Measurements from ENCODE around the gene PADI4. TPM values are rescaled to one million over a fixed set of nuclear protein-coding genes. Genes with fewer than 3 reads are reported as not detected.

Gene PADI4
- total RNA-seq, 3 donors from 2014 or later, result 0.22 TPM; not detected in 2

GRCh38 chr1:17272066-17272465 lies 35.9 kb upstream of the PADI4 start:
- Histone ChIP-seq H3K4me3 (no peak overlapping the region), H3K4me1 (ENCODE audit: low read depth) (peaks cover 7% of the 10 kb centered on the region), H3K36me3 (ENCODE audit: low read depth) (no peaks in the 10 kb centered on the region), H3K9me3 (no peaks in the 10 kb centered on the region)
- intact Hi-C loops (cut with DNase I, micrococcal nuclease), result no loop called here
- no peak for TF ChIP-seq CTCF (IDR thresholded peaks at IDR 0.05)
- DNase-seq, result no peak
- ATAC-seq, result no peak

GRCh38 chr1:17272646-17273045 lies 35.4 kb upstream of the PADI4 start:
- TF ChIP-seq CTCF (IDR thresholded peaks at IDR 0.05), result no peak
- ATAC-seq (peak; percentile 94), DNase-seq (peak in 2 of 3 donors; percentile 69 to 87)

GRCh38 chr1:17273096-17273495 lies 34.9 kb upstream of the PADI4 start:
- no peak overlapping the region for H3K4me3 ChIP-seq
- peak in 1 of 3 donors; percentile 50 for DNase-seq
- no peaks in the 10 kb centered on the region for H3K9me3 ChIP-seq
- H3K36me3 ChIP-seq (ENCODE audit: low read depth), result no peaks in the 10 kb centered on the region
- H3K4me1 ChIP-seq (ENCODE audit: low read depth), result peaks cover 7% of the 10 kb centered on the region
- peak; percentile 3 for ATAC-seq
- no peak for TF ChIP-seq CTCF (IDR thresholded peaks at IDR 0.05)
- intact Hi-C loops (cut with DNase I, micrococcal nuclease), result no loop called here

More at GRCh38 chr1:17272646-17273045, 35.4 kb upstream of the PADI4 start:
- H3K36me3 ChIP-seq (ENCODE audit: low read depth), result no peaks in the 10 kb centered on the region
- intact Hi-C loops (cut with DNase I, micrococcal nuclease), result no loop called here
- no peak overlapping the region for H3K4me3 ChIP-seq
- peaks cover 7% of the 10 kb centered on the region for H3K4me1 ChIP-seq (ENCODE audit: low read depth)
- H3K9me3 ChIP-seq, result no peaks in the 10 kb centered on the region

GRCh38 chr1:17274186-17275170 lies 33.5 kb upstream of the PADI4 start:
- peak; percentile 86 for ATAC-seq
- Histone ChIP-seq H3K4me3 (no peak overlapping the region), H3K4me1 (ENCODE audit: low read depth) (peaks cover 7% of the 10 kb centered on the region), H3K9me3 (no peaks in the 10 kb centered on the region), H3K36me3 (ENCODE audit: low read depth) (no peaks in the 10 kb centered on the region)
- intact Hi-C loops (cut with DNase I, micrococcal nuclease), result no loop called here
- TF ChIP-seq CTCF (IDR thresholded peaks at IDR 0.05), result peak; percentile 76
- peak; percentile 69 to 86 (median 79) for DNase-seq

GRCh38 chr1:17276568-17276967 lies 31.4 kb upstream of the PADI4 start:
- Histone ChIP-seq H3K4me1 (ENCODE audit: low read depth) (peaks cover 7% of the 10 kb centered on the region), H3K4me3 (no peak overlapping the region), H3K9me3 (no peaks in the 10 kb centered on the region), H3K36me3 (ENCODE audit: low read depth) (no peaks in the 10 kb centered on the region)
- intact Hi-C loops (cut with DNase I, micrococcal nuclease), result no loop called here
- no peak for TF ChIP-seq CTCF (IDR thresholded peaks at IDR 0.05)
- DNase-seq (no peak), ATAC-seq (no peak)
